ENCODE measurements around the gene HRH4. TPM values are rescaled to one million over a fixed set of nuclear protein-coding genes. Genes with fewer than 3 reads are reported as not detected.

Gene HRH4
- total RNA-seq, 4 donors from 2014 or later: 0.06 to 0.07 TPM; not detected in 2

- H3K4me3 ChIP-seq (ENCODE audit: low read depth, poor library complexity, severe bottlenecking): no peak overlapping the region
- 70 to 78% methylated on average over 2 of the region's 2 CpGs for WGBS, 2 donors
- DNase-seq (ENCODE audit: low spot score in 2 of 2): no peak
- intact Hi-C loops (cut with DNase I; ENCODE audit: low total_unique reads): no loop called here
- no peak for TF ChIP-seq POLR2A (IDR thresholded peaks at IDR 0.05)
- no peak for TF ChIP-seq CTCF (IDR thresholded peaks at IDR 0.05)
Measured at GRCh38 chr18:24466771-24467170, 6.3 kb downstream of the HRH4 start.

GRCh38 chr18:24470022-24470618, 9.7 kb downstream of the HRH4 start:
- WGBS, 2 donors: 45 to 61% methylated on average over 3 of the region's 3 CpGs
- DNase-seq (ENCODE audit: low spot score in 2 of 2): no peak
- no peak overlapping the region for H3K4me3 ChIP-seq (ENCODE audit: low read depth, poor library complexity, severe bottlenecking)
- intact Hi-C loops (cut with DNase I; ENCODE audit: low total_unique reads): no loop called here
- TF ChIP-seq CTCF (IDR thresholded peaks at IDR 0.05) (no peak), POLR2A (IDR thresholded peaks at IDR 0.05) (no peak)

GRCh38 chr18:24470805-24471204, 10.4 kb downstream of the HRH4 start:
- no peak overlapping the region for H3K4me3 ChIP-seq (ENCODE audit: low read depth, poor library complexity, severe bottlenecking)
- 93 to 94% methylated on average over 7 of the region's 7 CpGs for WGBS, 2 donors
- intact Hi-C loops (cut with DNase I; ENCODE audit: low total_unique reads): no loop called here
- TF ChIP-seq CTCF (IDR thresholded peaks at IDR 0.05): no peak
- TF ChIP-seq POLR2A (IDR thresholded peaks at IDR 0.05): no peak
- DNase-seq (ENCODE audit: low spot score in 2 of 2): no peak

GRCh38 chr18:24472591-24472990, 12.2 kb downstream of the HRH4 start:
- WGBS, 2 donors: 88 to 96% methylated on average over 5 of the region's 5 CpGs
- TF ChIP-seq POLR2A (IDR thresholded peaks at IDR 0.05) (no peak), CTCF (IDR thresholded peaks at IDR 0.05) (no peak)
- DNase-seq (ENCODE audit: low spot score in 2 of 2): no peak
- intact Hi-C loops (cut with DNase I; ENCODE audit: low total_unique reads): no loop called here
- H3K4me3 ChIP-seq (ENCODE audit: low read depth, poor library complexity, severe bottlenecking): no peak overlapping the region

- intact Hi-C loops (cut with DNase I; ENCODE audit: low total_unique reads): no loop called here
- DNase-seq (ENCODE audit: low spot score in 2 of 2): no peak
- 82 to 90% methylated on average over 2 of the region's 2 CpGs for WGBS, 2 donors
Measured at GRCh38 chr18:24474406-24474805, 14.0 kb downstream of the HRH4 start.

More at GRCh38 chr18:24474406-24474805, 14.0 kb downstream of the HRH4 start:
- TF ChIP-seq POLR2A (IDR thresholded peaks at IDR 0.05): no peak
- no peak for TF ChIP-seq CTCF (IDR thresholded peaks at IDR 0.05)
- no peak overlapping the region for H3K4me3 ChIP-seq (ENCODE audit: low read depth, poor library complexity, severe bottlenecking)

Data from lower leg skin (tissue), 4 donors.